ENCODE measurements around the gene ME2.

DNA sequence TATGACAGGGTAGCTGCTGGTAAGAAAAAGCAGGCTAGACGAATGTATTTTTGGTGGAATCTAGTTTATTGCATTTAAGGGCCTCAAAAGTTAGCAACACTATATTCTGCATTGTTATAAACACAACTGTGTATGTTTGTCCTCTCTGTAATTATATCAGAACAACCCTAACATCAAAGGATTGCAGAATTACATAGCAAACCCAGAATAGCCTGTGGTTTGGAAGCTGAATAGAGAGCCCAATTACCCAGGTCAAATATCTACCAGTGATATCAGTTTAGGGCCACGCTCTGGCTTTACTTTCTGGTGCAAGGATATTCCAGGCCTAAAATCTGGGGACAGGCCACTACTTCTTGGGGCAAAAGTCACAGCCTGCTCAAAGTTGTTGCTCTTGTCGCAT lies 34.0 kb upstream of the ME2 start:
- TF ChIP-seq POLR2AphosphoS5 (IDR thresholded peaks at IDR 0.05; ENCODE audit: low read depth, low read length) (no peak), POLR2A (IDR thresholded peaks at IDR 0.05; ENCODE audit: low read depth, low read length) (no peak), POU2F2 (IDR thresholded peaks at IDR 0.05; ENCODE audit: low read depth, low read length) (no peak), SPI1 (IDR thresholded peaks at IDR 0.05; ENCODE audit: low read depth, low read length) (no peak), PAX5 (IDR thresholded peaks at IDR 0.05; ENCODE audit: insufficient read depth, low read length, severe bottlenecking) (no peak)

Data from GM12891 (cell line).